HepG2 (cell line): Measurements from ENCODE around the gene OR2F2. TPM values are rescaled to one million over a fixed set of nuclear protein-coding genes. Genes with fewer than 3 reads are reported as not detected.

ENCODE experiments used
- BRD4 ChIP-seq: sonication (generic); formaldehyde crosslinking; IDR thresholded peaks from 2 replicates; pipeline ENCODE4 v1.4.0; 2020; ENCODE audit warnings: missing genetic modification reagents
- CENPT ChIP-seq: sonication (generic); formaldehyde crosslinking; IDR thresholded peaks from 2 replicates; pipeline ENCODE4 v1.8.0; 2022; ENCODE audit warnings: low read depth, mild to moderate bottlenecking, moderate library complexity, missing genetic modification reagents
- EP300 ChIP-seq, 3 experiments: sonication (generic) in 1 of 3; formaldehyde crosslinking in 1 of 3; IDR thresholded peaks; 2 replicates each; pipeline versions ENCODE4 v1.5.1 to v1.6.1; 2011 to 2020; ENCODE audit warnings: low read depth in 2 of 3, low read length in 2 of 3, borderline replicate concordance in 1 of 3, improper control_type of control experiment in 1 of 3, mild to moderate bottlenecking in 1 of 3, missing genetic modification reagents in 1 of 3, moderate library complexity in 1 of 3
- KLF6 ChIP-seq: IDR thresholded peaks from 2 replicates; pipeline ENCODE4 v1.8.0; 2016; ENCODE audit warnings: missing biosample characterization, missing genetic modification reagents
- MBNL3 ChIP-seq: fragments of 250-450 bp; sonication (Bioruptor Pico); conservative IDR thresholded peaks from 2 replicates; pipeline ENCODE4 v1.8.0; 2022; ENCODE audit warnings: mild to moderate bottlenecking, inconsistent platforms
- MED1 ChIP-seq: sonication (generic); formaldehyde crosslinking; IDR thresholded peaks from 2 replicates; pipeline ENCODE4 v1.4.0; 2020; ENCODE audit warnings: missing genetic modification reagents
- MIER2 ChIP-seq: IDR thresholded peaks from 2 replicates; pipeline ENCODE4 v1.6.1; 2016; ENCODE audit warnings: missing biosample characterization, missing genetic modification reagents
- NFKB2 ChIP-seq: sonication (generic); formaldehyde crosslinking; IDR thresholded peaks from 2 replicates; pipeline ENCODE4 v1.4.0; 2020; ENCODE audit warnings: missing genetic modification reagents, borderline replicate concordance
- PRDM15 ChIP-seq: sonication (generic); formaldehyde crosslinking; IDR thresholded peaks from 2 replicates; pipeline ENCODE4 v1.4.0; 2020; ENCODE audit warnings: missing genetic modification reagents
- SOX5 ChIP-seq: IDR thresholded peaks from 2 replicates; pipeline ENCODE4 v1.6.1; 2016; ENCODE audit warnings: borderline replicate concordance
- ZFP91 ChIP-seq: sonication (generic); formaldehyde crosslinking; IDR thresholded peaks from 2 replicates; pipeline ENCODE4 v1.9.0; 2022; ENCODE audit warnings: missing genetic modification reagents, mild to moderate bottlenecking, borderline replicate concordance
- ZNF101 ChIP-seq: sonication (generic); formaldehyde crosslinking; IDR thresholded peaks from 2 replicates; pipeline ENCODE4 v1.4.0; 2020; ENCODE audit warnings: mild to moderate bottlenecking, low read depth, missing genetic modification reagents, borderline replicate concordance
- ZNF12 ChIP-seq: sonication (generic); formaldehyde crosslinking; IDR thresholded peaks from 2 replicates; pipeline ENCODE4 v1.5.0; 2020; ENCODE audit warnings: missing genetic modification reagents
- ZNF496 ChIP-seq: sonication (generic); formaldehyde crosslinking; IDR thresholded peaks from 2 replicates; pipeline ENCODE4 v1.8.1; 2023; ENCODE audit warnings: mild to moderate bottlenecking, moderate library complexity, missing genetic modification reagents; ENCODE audit not compliant: insufficient replicate concordance
- ZNF710 ChIP-seq: sonication (generic); formaldehyde crosslinking; IDR thresholded peaks from 2 replicates; pipeline ENCODE4 v1.5.0; 2020; ENCODE audit warnings: mild to moderate bottlenecking, missing genetic modification reagents, borderline replicate concordance
- polyA plus RNA-seq, 8 experiments: library from polyadenylated mRNA; depleted of rRNA in 3 of 8; stranded (reverse) in 7 of 8; unstranded in 1 of 8; fragments of >200 nt; fragmentation: Illumina TruSeq in 4 of 8; extraction: Trizol in 4 of 8; gene quantifications; 2 replicates each; pipeline versions ENCODE4 v1.2.1 to v1.2.3, GENCODE V29; 2011 to 2016; ENCODE audit warnings: low read depth in 4 of 8, missing spikeins in 1 of 8, mixed read lengths in 1 of 8; ENCODE audit not compliant: insufficient read depth in 1 of 8
- total RNA-seq, 5 experiments: library from RNA; depleted of rRNA; stranded (reverse); fragments of >200 nt; fragmentation: Illumina TruSeq; extraction: Trizol; gene quantifications; 2 replicates each; pipeline ENCODE4 v1.2.3, GENCODE V29; 2016; ENCODE audit warnings: low read depth in 1 of 5
- TF ChIP-seq, protein P1 (sequence below): sonication (generic); formaldehyde crosslinking; conservative IDR thresholded peaks from 2 replicates; pipeline ENCODE4 v1.8.0; 2022; ENCODE audit warnings: low read depth, missing genetic modification reagents
- TF ChIP-seq, protein P2 (sequence below): sonication (generic); formaldehyde crosslinking; IDR thresholded peaks from 2 replicates; pipeline ENCODE4 v1.4.0; 2020; ENCODE audit warnings: missing genetic modification reagents

The OR2F2 gene
- total and polyA plus RNA-seq, 2 of the 13 experiments (the other 11 are each of a cell fraction or from before 2014, with no cell fraction given): 0.13 TPM; not detected in 1

DNA sequence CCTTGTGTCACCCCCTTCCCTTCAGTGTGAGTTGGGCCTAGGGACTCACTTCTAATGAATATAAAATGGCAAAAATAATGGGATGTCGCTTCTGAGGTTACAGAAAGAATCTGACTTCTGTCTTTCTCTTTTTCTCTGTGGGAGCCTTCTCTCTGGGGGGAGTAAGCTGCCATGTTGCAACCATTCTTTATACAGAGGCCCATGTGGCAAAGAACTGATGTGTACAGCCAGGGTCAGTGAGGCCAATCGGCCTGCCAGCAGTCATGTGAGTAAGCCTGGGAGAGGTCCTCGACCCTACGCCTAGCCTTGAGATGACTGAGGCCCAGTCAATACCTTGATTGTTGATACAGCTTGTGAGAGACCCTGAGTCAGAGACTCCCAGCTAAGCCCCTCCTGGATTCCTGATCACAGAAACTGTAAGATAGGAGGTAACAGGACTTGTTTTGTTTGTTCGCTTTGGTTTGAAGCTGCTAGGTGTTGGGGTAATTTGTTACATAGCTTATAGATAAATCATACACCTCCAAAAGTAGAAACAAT lies 34.7 kb upstream of the OR2F2 start (continued):
- TF ChIP-seq EP300 (IDR thresholded peaks at IDR 0.05; ENCODE audit: low read depth in 2 of 2, low read length in 2 of 2): peak in 1 of 2 experiments; percentile 90; a peak in 2 of 4 replicates
- peak; percentile 86; the same call in 1 of the 2 replicates for TF ChIP-seq EP300 (CRISPR knock-in tag; IDR thresholded peaks at IDR 0.05; ENCODE audit: borderline replicate concordance)
- peak; percentile 79; the same call in 1 of the 2 replicates for TF ChIP-seq ZNF12 (CRISPR knock-in tag)
- TF ChIP-seq ZFP91 (CRISPR knock-in tag): peak; percentile 43; the same call in 1 of the 2 replicates
- TF ChIP-seq SOX5 (CRISPR knock-in tag): peak; percentile 85
- TF ChIP-seq MED1 (CRISPR knock-in tag): peak; percentile 80
- peak; percentile 67; the same call in 1 of the 2 replicates for TF ChIP-seq MIER2 (CRISPR knock-in tag)
- TF ChIP-seq CENPT (CRISPR knock-in tag): no peak
- TF ChIP-seq BRD4 (CRISPR knock-in tag): no peak
- TF ChIP-seq, protein P1, sequence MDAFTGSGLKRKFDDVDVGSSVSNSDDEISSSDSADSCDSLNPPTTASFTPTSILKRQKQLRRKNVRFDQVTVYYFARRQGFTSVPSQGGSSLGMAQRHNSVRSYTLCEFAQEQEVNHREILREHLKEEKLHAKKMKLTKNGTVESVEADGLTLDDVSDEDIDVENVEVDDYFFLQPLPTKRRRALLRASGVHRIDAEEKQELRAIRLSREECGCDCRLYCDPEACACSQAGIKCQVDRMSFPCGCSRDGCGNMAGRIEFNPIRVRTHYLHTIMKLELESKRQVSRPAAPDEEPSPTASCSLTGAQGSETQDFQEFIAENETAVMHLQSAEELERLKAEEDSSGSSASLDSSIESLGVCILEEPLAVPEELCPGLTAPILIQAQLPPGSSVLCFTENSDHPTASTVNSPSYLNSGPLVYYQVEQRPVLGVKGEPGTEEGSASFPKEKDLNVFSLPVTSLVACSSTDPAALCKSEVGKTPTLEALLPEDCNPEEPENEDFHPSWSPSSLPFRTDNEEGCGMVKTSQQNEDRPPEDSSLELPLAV: no peak
- no peak for TF ChIP-seq NFKB2
- TF ChIP-seq ZNF496 (CRISPR knock-in tag): no peak
- TF ChIP-seq ZNF101: no peak
- TF ChIP-seq KLF6 (CRISPR knock-in tag): no peak; the same call in 1 of the 2 replicates
- TF ChIP-seq PRDM15 (CRISPR knock-in tag): no peak
- TF ChIP-seq MBNL3: no peak
- TF ChIP-seq, protein P2, sequence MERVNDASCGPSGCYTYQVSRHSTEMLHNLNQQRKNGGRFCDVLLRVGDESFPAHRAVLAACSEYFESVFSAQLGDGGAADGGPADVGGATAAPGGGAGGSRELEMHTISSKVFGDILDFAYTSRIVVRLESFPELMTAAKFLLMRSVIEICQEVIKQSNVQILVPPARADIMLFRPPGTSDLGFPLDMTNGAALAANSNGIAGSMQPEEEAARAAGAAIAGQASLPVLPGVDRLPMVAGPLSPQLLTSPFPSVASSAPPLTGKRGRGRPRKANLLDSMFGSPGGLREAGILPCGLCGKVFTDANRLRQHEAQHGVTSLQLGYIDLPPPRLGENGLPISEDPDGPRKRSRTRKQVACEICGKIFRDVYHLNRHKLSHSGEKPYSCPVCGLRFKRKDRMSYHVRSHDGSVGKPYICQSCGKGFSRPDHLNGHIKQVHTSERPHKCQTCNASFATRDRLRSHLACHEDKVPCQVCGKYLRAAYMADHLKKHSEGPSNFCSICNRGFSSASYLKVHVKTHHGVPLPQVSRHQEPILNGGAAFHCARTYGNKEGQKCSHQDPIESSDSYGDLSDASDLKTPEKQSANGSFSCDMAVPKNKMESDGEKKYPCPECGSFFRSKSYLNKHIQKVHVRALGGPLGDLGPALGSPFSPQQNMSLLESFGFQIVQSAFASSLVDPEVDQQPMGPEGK (CRISPR knock-in tag): peak; percentile 81
- no peak; the same call in 1 of the 2 replicates for TF ChIP-seq ZNF710
